ENCODE data around the gene NHLH1. TPM values are rescaled to one million over a fixed set of nuclear protein-coding genes. Genes with fewer than 3 reads are reported as not detected.
A peak's percentile ranks its signal among the peaks of the same experiment; 100 is the strongest.

The NHLH1 gene
- total RNA-seq, 4 donors from 2014 or later, result 0.80 TPM; not detected in 3

- DNase-seq, result no peak
- no peak overlapping the region for H3K4me3 ChIP-seq
- no peaks in the 10 kb centered on the region for H3K4me1 ChIP-seq
- no peaks in the 10 kb centered on the region for H3K27me3 ChIP-seq
- TF ChIP-seq CTCF (IDR thresholded peaks at IDR 0.05) (no peak), POLR2A (IDR thresholded peaks at IDR 0.05) (no peak)
- H3K27ac ChIP-seq, result no peak overlapping the region
- no peaks in the 10 kb centered on the region for H3K9me3 ChIP-seq
- peaks cover 0 to 99% (median 0%) of the 10 kb centered on the region in 3 donors for H3K36me3 ChIP-seq
These were observed 36.8 kb upstream of the NHLH1 start for GRCh38 chr1:160330119-160330518.

GRCh38 chr1:160332516-160332915, 34.4 kb upstream of the NHLH1 start:
- Histone ChIP-seq H3K4me3 (no peak overlapping the region), H3K9me3 (no peaks in the 10 kb centered on the region), H3K4me1 (no peaks in the 10 kb centered on the region), H3K27me3 (no peaks in the 10 kb centered on the region), H3K36me3 (peaks cover 0 to 99% (median 0%) of the 10 kb centered on the region in 3 donors), H3K27ac (no peak overlapping the region)
- TF ChIP-seq POLR2A (IDR thresholded peaks at IDR 0.05), result no peak
- TF ChIP-seq CTCF (IDR thresholded peaks at IDR 0.05), result no peak
- no peak for DNase-seq

GRCh38 chr1:160338580-160338979, 28.3 kb upstream of the NHLH1 start:
- no peaks in the 10 kb centered on the region for H3K27me3 ChIP-seq
- no peak overlapping the region for H3K4me3 ChIP-seq
- H3K36me3 ChIP-seq, result peaks cover 0 to 67% (median 0%) of the 10 kb centered on the region in 3 donors
- no peaks in the 10 kb centered on the region for H3K9me3 ChIP-seq
- DNase-seq, result no peak
- no peak for TF ChIP-seq POLR2A (IDR thresholded peaks at IDR 0.05)
- TF ChIP-seq CTCF (IDR thresholded peaks at IDR 0.05), result no peak
- peaks cover 0 to 16% (median 0%) of the 10 kb centered on the region in 4 donors for H3K4me1 ChIP-seq
- H3K27ac ChIP-seq, result no peak overlapping the region

GRCh38 chr1:160340146-160340545, 26.7 kb upstream of the NHLH1 start:
- no peaks in the 10 kb centered on the region for H3K27me3 ChIP-seq
- H3K9me3 ChIP-seq, result no peaks in the 10 kb centered on the region
- peaks cover 0 to 26% (median 0%) of the 10 kb centered on the region in 4 donors for H3K4me1 ChIP-seq
- no peak overlapping the region for H3K4me3 ChIP-seq
- DNase-seq, result no peak
- H3K27ac ChIP-seq, result no peak overlapping the region
- peaks cover 0 to 57% (median 0%) of the 10 kb centered on the region in 3 donors for H3K36me3 ChIP-seq
- no peak for TF ChIP-seq CTCF (IDR thresholded peaks at IDR 0.05)
- no peak for TF ChIP-seq POLR2A (IDR thresholded peaks at IDR 0.05)

- Histone ChIP-seq H3K27me3 (no peaks in the 10 kb centered on the region), H3K36me3 (peaks cover 0 to 55% (median 0%) of the 10 kb centered on the region in 3 donors), H3K27ac (no peak overlapping the region), H3K4me3 (no peak overlapping the region), H3K9me3 (no peaks in the 10 kb centered on the region), H3K4me1 (peaks cover 0 to 26% (median 0%) of the 10 kb centered on the region in 4 donors)
- no peak for TF ChIP-seq POLR2A (IDR thresholded peaks at IDR 0.05)
- no peak for TF ChIP-seq CTCF (IDR thresholded peaks at IDR 0.05)
- no peak for DNase-seq
These were observed 26.0 kb upstream of the NHLH1 start for GRCh38 chr1:160340866-160341265.

- H3K4me1 ChIP-seq, result peaks cover 0 to 26% (median 2%) of the 10 kb centered on the region in 4 donors
- TF ChIP-seq POLR2A (IDR thresholded peaks at IDR 0.05) (no peak), CTCF (IDR thresholded peaks at IDR 0.05) (no peak)
- DNase-seq, result no peak
These were observed 24.3 kb upstream of the NHLH1 start for GRCh38 chr1:160342526-160342925.

More at GRCh38 chr1:160342526-160342925, 24.3 kb upstream of the NHLH1 start:
- Histone ChIP-seq H3K27ac (peak overlapping the region; percentile 87 to 96 (median 92)), H3K4me3 (peak overlapping the region; percentile 74 to 89 (median 82)), H3K9me3 (no peaks in the 10 kb centered on the region), H3K27me3 (no peaks in the 10 kb centered on the region), H3K36me3 (peaks cover 0 to 42% (median 0%) of the 10 kb centered on the region in 3 donors)

All from Peyer's patch (tissue), 4 donors.